HepG2 (cell line): ENCODE data around the gene GPER1. TPM values are rescaled to one million over a fixed set of nuclear protein-coding genes. Genes with fewer than 3 reads are reported as not detected.

Experiments
- ATAC-seq: fragments of 200-7000 bp; cut with Tn5 transposase; 3 replicates; pipeline ENCODE4 v1.9.1; 2020; ENCODE audit warnings: mild to moderate bottlenecking, moderate library complexity
- BruUV-seq: library from RNA; stranded (reverse); fragments of 400-500 nt; replicated peaks from 2 replicates; lab custom pipeline; 2021; lab: Mats Ljungman, UMichigan
- CTCF ChIA-PET: fragments of 300-600 bp; formaldehyde crosslinking; extraction: SDS; loops from one replicate; lab custom pipeline; 2021; ENCODE audit warnings: low total read pairs, inconsistent platforms, low intra/inter-chr PET ratio; lab: Yijun Ruan, JAX
- POLR2A ChIA-PET: fragments of 350-600 bp; sonication (Branson Sonifier 250); formaldehyde crosslinking; loops from one replicate; lab custom pipeline; 2020; ENCODE audit warnings: antibody characterized with exemption, inconsistent platforms; lab: Yijun Ruan, JAX
- DNase-seq: peaks from one replicate; pipeline ENCODE4 v3.0.0-alpha.2; 2015; ENCODE audit warnings: low spot score
- FAIRE-seq: peaks from 3 replicates; lab custom pipeline; 2011; peaks lifted over from hg19 to GRCh38; lab: Jason Lieb, UNC
- H2AFZ ChIP-seq: one replicate; pipeline ENCODE4 v1.6.1; 2011; ENCODE audit warnings: low read length, inconsistent platforms
- H3K27ac ChIP-seq: fragments of 300-600 bp; 3 replicates; pipeline ENCODE4 v1.8.0; 2011; ENCODE audit warnings: mixed run types, mild to moderate bottlenecking, mixed read lengths, low read length, inconsistent platforms; ENCODE audit not compliant: insufficient read depth; ENCODE audit errors: extremely low read length
- H3K27me3 ChIP-seq, 2 experiments: fragments of 200-600 bp in 1 of 2; 2 replicates in 1 of 2; 3 replicates in 1 of 2; pipeline versions ENCODE4 v1.6.0 to v1.8.0; 2011; ENCODE audit warnings: low read length in 2 of 2, mild to moderate bottlenecking in 2 of 2, moderate library complexity in 2 of 2, inconsistent platforms in 1 of 2; ENCODE audit not compliant: insufficient read depth in 2 of 2, control insufficient read depth in 1 of 2
- H3K36me3 ChIP-seq, 2 experiments: fragments of 200-600 bp in 1 of 2; replicated peaks in 1 of 2; 2 replicates in 1 of 2; 3 replicates in 1 of 2; pipeline versions ENCODE4 v1.5.1 to v1.8.0; 2011; ENCODE audit warnings: low read length in 2 of 2, inconsistent platforms in 1 of 2; ENCODE audit not compliant: insufficient read depth in 2 of 2, control insufficient read depth in 1 of 2
- H3K4me1 ChIP-seq: 2 replicates; pipeline ENCODE4 v1.5.1; 2012; ENCODE audit warnings: low read length, inconsistent platforms; ENCODE audit not compliant: insufficient read depth
- H3K4me2 ChIP-seq: 2 replicates; pipeline ENCODE4 v1.6.0; 2011; ENCODE audit warnings: low read depth, low read length, inconsistent platforms
- H3K4me3 ChIP-seq, 3 experiments: fragments of 200-600 bp in 1 of 3; sonication (generic), shearing (Covaris generic) in 1 of 3; replicated peaks in 1 of 3; 2 replicates each; pipeline ENCODE4 v1.5.1; 2011 to 2016; ENCODE audit warnings: low read length in 3 of 3, inconsistent platforms in 2 of 3, low read depth in 2 of 3, mild to moderate bottlenecking in 2 of 3, control low read depth in 1 of 3, mixed read lengths in 1 of 3; ENCODE audit not compliant: insufficient read depth in 1 of 3
- H3K79me2 ChIP-seq: one replicate; pipeline ENCODE4 v1.6.1; 2011; ENCODE audit warnings: low read length, inconsistent platforms; ENCODE audit not compliant: insufficient read depth
- H3K9ac ChIP-seq: 2 replicates; pipeline ENCODE4 v1.6.0; 2011; ENCODE audit warnings: mild to moderate bottlenecking, low read depth, low read length, inconsistent platforms; ENCODE audit not compliant: insufficient read depth
- H3K9me3 ChIP-seq: 2 replicates; pipeline ENCODE4 v1.5.1; 2012; ENCODE audit warnings: mild to moderate bottlenecking, low read length
- H4K20me1 ChIP-seq: 2 replicates; pipeline ENCODE4 v1.6.0; 2011; ENCODE audit warnings: inconsistent platforms, mild to moderate bottlenecking, low read length, moderate library complexity; ENCODE audit not compliant: insufficient read depth
- FOXA3 ChIP-seq: IDR thresholded peaks from 2 replicates; pipeline ENCODE4 v1.6.1; 2016; ENCODE audit warnings: missing genetic modification reagents, missing compliant biosample characterization
- GZF1 ChIP-seq: sonication (generic); formaldehyde crosslinking; IDR thresholded peaks from 2 replicates; pipeline ENCODE4 v1.5.1; 2020; ENCODE audit warnings: mild to moderate bottlenecking, missing genetic modification reagents
- HOXA9 ChIP-seq: sonication (generic); formaldehyde crosslinking; IDR thresholded peaks from 2 replicates; pipeline ENCODE4 v1.8.1; 2022; ENCODE audit warnings: missing genetic modification reagents, mild to moderate bottlenecking, moderate library complexity, borderline replicate concordance
- RAD21 ChIP-seq: fragments of 450-650 bp; formaldehyde crosslinking; IDR thresholded peaks from 2 replicates; pipeline ENCODE4 v1.5.0; 2020; ENCODE audit warnings: mild to moderate bottlenecking
- RELA ChIP-seq: sonication (generic); formaldehyde crosslinking; IDR thresholded peaks from 2 replicates; pipeline ENCODE4 v1.4.0; 2020; ENCODE audit warnings: missing genetic modification reagents
- TEAD2 ChIP-seq: sonication (generic); formaldehyde crosslinking; IDR thresholded peaks from 2 replicates; pipeline ENCODE4 v1.9.0; 2021; ENCODE audit warnings: missing genetic modification reagents
- ZC3H13 ChIP-seq: sonication (generic); formaldehyde crosslinking; IDR thresholded peaks from 2 replicates; pipeline ENCODE4 v1.8.1; 2023; ENCODE audit warnings: mild to moderate bottlenecking, missing genetic modification reagents, moderate library complexity
- ZFP37 ChIP-seq: sonication (generic); formaldehyde crosslinking; IDR thresholded peaks from 2 replicates; pipeline ENCODE4 v1.4.0; 2020; ENCODE audit warnings: missing genetic modification reagents, borderline replicate concordance
- ZNF484 ChIP-seq: sonication (generic); formaldehyde crosslinking; IDR thresholded peaks from 2 replicates; pipeline ENCODE4 v1.5.1; 2020; ENCODE audit warnings: mild to moderate bottlenecking, low read depth, missing genetic modification reagents, borderline replicate concordance
- ZNF619 ChIP-seq: sonication (generic); formaldehyde crosslinking; IDR thresholded peaks from 2 replicates; pipeline ENCODE4 v1.4.0; 2020; ENCODE audit warnings: mild to moderate bottlenecking, missing genetic modification reagents
- WGBS: methylation state at CpG from one replicate; pipeline ENCODE4 v1.1.6; 2017; ENCODE audit warnings: low lambda C conversion rate; 5-methylcytosine and 5-hydroxymethylcytosine counted together
- in situ Hi-C: cut with HindIII; loops from 2 replicates; pipeline ENCODE4 v1.10.0; 2017; ENCODE audit warnings: low pct_unique_long_range_greater_than_20kb; ENCODE audit not compliant: extremely low pct_ligation_motif_present
- intact Hi-C: fragments of 100-400 bp; cut with micrococcal nuclease; formaldehyde crosslinking; loops from one replicate; pipeline ENCODE4 v1.10.0; 2022; ENCODE audit not compliant: unreplicated experiment
- polyA plus RNA-seq, 8 experiments: library from polyadenylated mRNA; depleted of rRNA in 3 of 8; stranded (reverse) in 7 of 8; unstranded in 1 of 8; fragments of >200 nt; fragmentation: Illumina TruSeq in 4 of 8; extraction: Trizol in 4 of 8; gene quantifications; 2 replicates each; pipeline versions ENCODE4 v1.2.1 to v1.2.3, GENCODE V29; 2011 to 2016; ENCODE audit warnings: low read depth in 4 of 8, missing spikeins in 1 of 8, mixed read lengths in 1 of 8; ENCODE audit not compliant: insufficient read depth in 1 of 8
- total RNA-seq, 5 experiments: library from RNA; depleted of rRNA; stranded (reverse); fragments of >200 nt; fragmentation: Illumina TruSeq; extraction: Trizol; gene quantifications; 2 replicates each; pipeline ENCODE4 v1.2.3, GENCODE V29; 2016; ENCODE audit warnings: low read depth in 1 of 5
- TF ChIP-seq, protein P1 (sequence below): sonication (generic); formaldehyde crosslinking; IDR thresholded peaks from 2 replicates; pipeline ENCODE4 v1.4.0; 2020; ENCODE audit warnings: missing genetic modification reagents
- TF ChIP-seq, protein P2 (sequence below): sonication (generic); formaldehyde crosslinking; IDR thresholded peaks from 2 replicates; pipeline ENCODE4 v1.5.1; 2020; ENCODE audit warnings: missing genetic modification reagents, mild to moderate bottlenecking, borderline replicate concordance
- TF ChIP-seq, protein P3 (sequence below): fragments of 450-650 bp; IDR thresholded peaks from 2 replicates; pipeline ENCODE4 v1.6.1; 2017

Gene GPER1
- total and polyA plus RNA-seq, 2 of the 13 experiments (the other 11 are each of a cell fraction or from before 2014, with no cell fraction given) = 12.7 to 19.7 TPM

DNA sequence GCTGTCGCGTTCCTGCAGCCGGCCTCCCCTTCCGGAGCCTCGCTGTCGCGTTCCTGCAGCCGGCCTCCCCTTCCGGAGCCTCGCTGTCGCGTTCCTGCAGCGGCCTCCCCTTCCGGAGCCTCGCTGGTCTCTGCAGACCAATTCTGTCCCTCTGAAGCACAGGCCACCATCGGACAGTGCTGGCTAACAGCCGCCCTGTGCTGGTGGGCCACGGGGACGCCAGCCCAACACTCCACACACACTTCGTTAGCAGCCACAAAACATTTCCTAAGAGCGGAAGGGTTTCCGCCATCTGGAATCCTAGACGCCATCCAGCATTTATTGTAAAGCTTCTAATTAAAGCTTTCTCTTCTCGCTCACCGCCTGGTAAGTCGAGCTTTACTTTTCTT lies 11.2 kb downstream of the GPER1 start:
- Histone ChIP-seq H3K4me1 (peaks cover 55% of the 10 kb centered on the region), H2AFZ (no peak overlapping the region), H3K27me3 (no peaks in the 10 kb centered on the region), H3K9me3 (no peaks in the 10 kb centered on the region), H3K9ac (no peak overlapping the region), H3K4me3 (no peak overlapping the region), H3K27ac (no peak overlapping the region), H3K36me3 (peaks cover 10 to 25% of the 10 kb centered on the region in 2 experiments; a peak in 4 of 5 replicates), H4K20me1 (no peaks in the 10 kb centered on the region), H3K79me2 (peaks cover 42% of the 10 kb centered on the region), H3K4me2 (no peak overlapping the region)
- ATAC-seq (no peak), DNase-seq (no peak), FAIRE-seq (no peak)
- in situ Hi-C loops (no loop called here), intact Hi-C loops (no loop called here)
- BruUV-seq = no TSS peak
- POLR2A ChIA-PET = no interaction called here
- 97% methylated on average over 26 of the region's 26 CpGs for WGBS
- CTCF ChIA-PET = no interaction called here
- TF ChIP-seq FOXA3 (no peak), GZF1 (no peak), HOXA9 (CRISPR knock-in tag) (no peak), ZFP37 (CRISPR knock-in tag) (no peak), RAD21 (CRISPR knock-in tag) (no peak), ZNF484 (CRISPR knock-in tag) (no peak), TEAD2 (CRISPR knock-in tag) (no peak), RELA (CRISPR knock-in tag) (no peak), ZNF619 (CRISPR knock-in tag) (no peak), ZC3H13 (CRISPR knock-in tag) (no peak)
- TF ChIP-seq, protein P1, sequence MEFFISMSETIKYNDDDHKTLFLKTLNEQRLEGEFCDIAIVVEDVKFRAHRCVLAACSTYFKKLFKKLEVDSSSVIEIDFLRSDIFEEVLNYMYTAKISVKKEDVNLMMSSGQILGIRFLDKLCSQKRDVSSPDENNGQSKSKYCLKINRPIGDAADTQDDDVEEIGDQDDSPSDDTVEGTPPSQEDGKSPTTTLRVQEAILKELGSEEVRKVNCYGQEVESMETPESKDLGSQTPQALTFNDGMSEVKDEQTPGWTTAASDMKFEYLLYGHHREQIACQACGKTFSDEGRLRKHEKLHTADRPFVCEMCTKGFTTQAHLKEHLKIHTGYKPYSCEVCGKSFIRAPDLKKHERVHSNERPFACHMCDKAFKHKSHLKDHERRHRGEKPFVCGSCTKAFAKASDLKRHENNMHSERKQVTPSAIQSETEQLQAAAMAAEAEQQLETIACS (CRISPR knock-in tag) = no peak
- TF ChIP-seq, protein P2, sequence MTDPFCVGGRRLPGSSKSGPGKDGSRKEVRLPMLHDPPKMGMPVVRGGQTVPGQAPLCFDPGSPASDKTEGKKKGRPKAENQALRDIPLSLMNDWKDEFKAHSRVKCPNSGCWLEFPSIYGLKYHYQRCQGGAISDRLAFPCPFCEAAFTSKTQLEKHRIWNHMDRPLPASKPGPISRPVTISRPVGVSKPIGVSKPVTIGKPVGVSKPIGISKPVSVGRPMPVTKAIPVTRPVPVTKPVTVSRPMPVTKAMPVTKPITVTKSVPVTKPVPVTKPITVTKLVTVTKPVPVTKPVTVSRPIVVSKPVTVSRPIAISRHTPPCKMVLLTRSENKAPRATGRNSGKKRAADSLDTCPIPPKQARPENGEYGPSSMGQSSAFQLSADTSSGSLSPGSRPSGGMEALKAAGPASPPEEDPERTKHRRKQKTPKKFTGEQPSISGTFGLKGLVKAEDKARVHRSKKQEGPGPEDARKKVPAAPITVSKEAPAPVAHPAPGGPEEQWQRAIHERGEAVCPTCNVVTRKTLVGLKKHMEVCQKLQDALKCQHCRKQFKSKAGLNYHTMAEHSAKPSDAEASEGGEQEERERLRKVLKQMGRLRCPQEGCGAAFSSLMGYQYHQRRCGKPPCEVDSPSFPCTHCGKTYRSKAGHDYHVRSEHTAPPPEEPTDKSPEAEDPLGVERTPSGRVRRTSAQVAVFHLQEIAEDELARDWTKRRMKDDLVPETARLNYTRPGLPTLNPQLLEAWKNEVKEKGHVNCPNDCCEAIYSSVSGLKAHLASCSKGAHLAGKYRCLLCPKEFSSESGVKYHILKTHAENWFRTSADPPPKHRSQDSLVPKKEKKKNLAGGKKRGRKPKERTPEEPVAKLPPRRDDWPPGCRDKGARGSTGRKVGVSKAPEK (CRISPR knock-in tag) = no peak
- TF ChIP-seq, protein P3, sequence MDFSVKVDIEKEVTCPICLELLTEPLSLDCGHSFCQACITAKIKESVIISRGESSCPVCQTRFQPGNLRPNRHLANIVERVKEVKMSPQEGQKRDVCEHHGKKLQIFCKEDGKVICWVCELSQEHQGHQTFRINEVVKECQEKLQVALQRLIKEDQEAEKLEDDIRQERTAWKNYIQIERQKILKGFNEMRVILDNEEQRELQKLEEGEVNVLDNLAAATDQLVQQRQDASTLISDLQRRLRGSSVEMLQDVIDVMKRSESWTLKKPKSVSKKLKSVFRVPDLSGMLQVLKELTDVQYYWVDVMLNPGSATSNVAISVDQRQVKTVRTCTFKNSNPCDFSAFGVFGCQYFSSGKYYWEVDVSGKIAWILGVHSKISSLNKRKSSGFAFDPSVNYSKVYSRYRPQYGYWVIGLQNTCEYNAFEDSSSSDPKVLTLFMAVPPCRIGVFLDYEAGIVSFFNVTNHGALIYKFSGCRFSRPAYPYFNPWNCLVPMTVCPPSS = no peak
